ENCODE results near the gene FH.

DNA sequence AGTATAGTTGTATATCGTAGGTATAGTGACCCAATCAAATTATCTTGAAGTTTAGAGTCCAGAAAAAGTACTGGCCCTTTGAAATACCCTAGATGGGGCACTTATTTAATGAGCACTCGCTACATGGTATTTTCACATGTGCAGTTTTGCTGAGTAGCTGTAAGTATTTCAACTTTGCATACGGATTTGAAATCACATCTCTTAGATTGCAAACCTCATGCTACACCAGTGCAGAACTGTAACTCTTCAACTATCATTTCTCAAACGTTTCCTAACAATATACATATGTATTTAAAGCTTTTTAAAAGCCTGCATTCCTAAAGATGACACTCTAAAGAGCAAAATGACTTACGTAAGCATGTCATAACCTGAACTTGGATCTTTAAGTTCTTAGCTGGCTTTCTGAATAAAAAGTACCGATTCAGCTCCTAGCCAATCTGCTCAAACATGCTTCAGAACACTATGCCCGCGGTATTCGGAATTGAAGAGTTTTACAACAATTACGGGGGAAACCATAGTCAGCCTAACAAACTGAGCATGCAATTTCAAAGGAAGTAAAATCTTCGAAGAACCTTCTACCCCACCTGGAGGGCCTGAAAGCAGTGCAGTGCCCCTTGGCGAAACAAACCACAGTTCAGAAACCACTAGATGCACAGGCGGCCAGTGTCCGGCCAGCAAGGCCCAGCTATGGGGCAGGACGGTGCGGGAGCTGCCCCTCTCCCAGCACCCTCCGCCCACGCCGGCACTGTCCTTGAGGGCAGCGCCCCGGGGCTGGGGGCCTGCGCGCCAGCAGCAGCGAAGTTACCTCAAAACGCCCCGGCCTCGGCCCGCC lies 863 bp downstream of the FH start:
- TF ChIP-seq, protein P1, sequence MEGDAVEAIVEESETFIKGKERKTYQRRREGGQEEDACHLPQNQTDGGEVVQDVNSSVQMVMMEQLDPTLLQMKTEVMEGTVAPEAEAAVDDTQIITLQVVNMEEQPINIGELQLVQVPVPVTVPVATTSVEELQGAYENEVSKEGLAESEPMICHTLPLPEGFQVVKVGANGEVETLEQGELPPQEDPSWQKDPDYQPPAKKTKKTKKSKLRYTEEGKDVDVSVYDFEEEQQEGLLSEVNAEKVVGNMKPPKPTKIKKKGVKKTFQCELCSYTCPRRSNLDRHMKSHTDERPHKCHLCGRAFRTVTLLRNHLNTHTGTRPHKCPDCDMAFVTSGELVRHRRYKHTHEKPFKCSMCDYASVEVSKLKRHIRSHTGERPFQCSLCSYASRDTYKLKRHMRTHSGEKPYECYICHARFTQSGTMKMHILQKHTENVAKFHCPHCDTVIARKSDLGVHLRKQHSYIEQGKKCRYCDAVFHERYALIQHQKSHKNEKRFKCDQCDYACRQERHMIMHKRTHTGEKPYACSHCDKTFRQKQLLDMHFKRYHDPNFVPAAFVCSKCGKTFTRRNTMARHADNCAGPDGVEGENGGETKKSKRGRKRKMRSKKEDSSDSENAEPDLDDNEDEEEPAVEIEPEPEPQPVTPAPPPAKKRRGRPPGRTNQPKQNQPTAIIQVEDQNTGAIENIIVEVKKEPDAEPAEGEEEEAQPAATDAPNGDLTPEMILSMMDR (IDR thresholded peaks at IDR 0.05; ENCODE audit: low read depth, low read length) = 0 out of 2 replicates have a peak, but pooled peaks have one; percentile 4
- no peak for TF ChIP-seq EZH2phosphoT487 (IDR thresholded peaks at IDR 0.05; ENCODE audit: low read depth)

All from OCI-LY3 (cell line).